ENCODE results near the gene ANGPTL7. TPM values are rescaled to one million over a fixed set of nuclear protein-coding genes. Genes with fewer than 3 reads are reported as not detected.

The ANGPTL7 gene
- polyA plus RNA-seq, 1 donor (not counting 4 experiments of a cell fraction or from before 2014, with no cell fraction given), result not detected

GRCh38 chr1:11153184-11153583 lies 36.0 kb upstream of the ANGPTL7 start:
- FAIRE-seq, result no peak
- no peaks in the 10 kb centered on the region for H3K9me1 ChIP-seq (ENCODE audit: control insufficient read depth, extremely low read depth, insufficient read depth, low read length)
- H3K27me3 ChIP-seq (ENCODE audit: control insufficient read depth, extremely low read depth, insufficient read depth, low read length), result no peaks in the 10 kb centered on the region
- peaks cover 14% of the 10 kb centered on the region for H3K4me1 ChIP-seq (ENCODE audit: control insufficient read depth, extremely low read depth, insufficient read depth, low read length)
- no peaks in the 10 kb centered on the region for H3K79me2 ChIP-seq (ENCODE audit: control insufficient read depth, insufficient read depth, low read length)
- no peak overlapping the region for H2AFZ ChIP-seq (ENCODE audit: control insufficient read depth, low read length)
- H3K9ac ChIP-seq (ENCODE audit: control insufficient read depth, extremely low read depth, insufficient read depth, low read length), result no peak overlapping the region
- no peak for DNase-seq (ENCODE audit: low read depth, low spot score)
- H3K36me3 ChIP-seq (ENCODE audit: control insufficient read depth in 2 of 2, extremely low read depth in 1 of 2, insufficient read depth in 2 of 2, low read length in 2 of 2), result peaks cover 13 to 29% of the 10 kb centered on the region in 2 experiments
- dilution Hi-C loops (cut with MboI; ENCODE audit: extremely low pct_ligation_motif_present, low sequenced_read_pairs), result no loop called here
- no peaks in the 10 kb centered on the region for H4K20me1 ChIP-seq (ENCODE audit: control insufficient read depth, extremely low read depth, insufficient read depth, low read length)
- H3K9me3 ChIP-seq (ENCODE audit: control insufficient read depth, low read depth, low read length), result no peaks in the 10 kb centered on the region
- no peak overlapping the region for H3K4me2 ChIP-seq (ENCODE audit: control insufficient read depth, extremely low read depth, insufficient read depth, low read depth, low read length)
- H3K27ac ChIP-seq (ENCODE audit: control insufficient read depth, insufficient read depth, low read length), result no peak overlapping the region
- no peak overlapping the region for H3K4me3 ChIP-seq (ENCODE audit: control insufficient read depth in 2 of 3, extremely low read depth in 1 of 3, insufficient read depth in 2 of 3, low read depth in 1 of 3, low read length in 3 of 3)
- TF ChIP-seq EZH2 (IDR thresholded peaks at IDR 0.05; ENCODE audit: low read length), result no peak
- TF ChIP-seq CTCF (optimal IDR thresholded peaks at IDR 0.05 in 1 of 3, IDR thresholded peaks at IDR 0.05 in 1 of 3, conservative IDR thresholded peaks at IDR 0.05 in 1 of 3; ENCODE audit: extremely low read depth in 1 of 3, insufficient read depth in 2 of 3, low read length in 3 of 3), result no peak

- H3K9me1 ChIP-seq (ENCODE audit: control insufficient read depth, extremely low read depth, insufficient read depth, low read length), result peaks cover 3% of the 10 kb centered on the region
- H3K9ac ChIP-seq (ENCODE audit: control insufficient read depth, extremely low read depth, insufficient read depth, low read length), result no peak overlapping the region
- H4K20me1 ChIP-seq (ENCODE audit: control insufficient read depth, extremely low read depth, insufficient read depth, low read length), result no peaks in the 10 kb centered on the region
- H3K4me3 ChIP-seq (ENCODE audit: control insufficient read depth in 2 of 3, extremely low read depth in 1 of 3, insufficient read depth in 2 of 3, low read depth in 1 of 3, low read length in 3 of 3), result no peak overlapping the region
- no peak overlapping the region for H2AFZ ChIP-seq (ENCODE audit: control insufficient read depth, low read length)
- H3K79me2 ChIP-seq (ENCODE audit: control insufficient read depth, insufficient read depth, low read length), result no peaks in the 10 kb centered on the region
- H3K36me3 ChIP-seq (ENCODE audit: control insufficient read depth in 2 of 2, extremely low read depth in 1 of 2, insufficient read depth in 2 of 2, low read length in 2 of 2), result peaks cover 4 to 22% of the 10 kb centered on the region in 2 experiments
- dilution Hi-C loops (cut with MboI; ENCODE audit: extremely low pct_ligation_motif_present, low sequenced_read_pairs), result no loop called here
- TF ChIP-seq CTCF (optimal IDR thresholded peaks at IDR 0.05 in 1 of 3, IDR thresholded peaks at IDR 0.05 in 1 of 3, conservative IDR thresholded peaks at IDR 0.05 in 1 of 3; ENCODE audit: extremely low read depth in 1 of 3, insufficient read depth in 2 of 3, low read length in 3 of 3) (no peak), EZH2 (IDR thresholded peaks at IDR 0.05; ENCODE audit: low read length) (no peak)
- no peak overlapping the region for H3K4me2 ChIP-seq (ENCODE audit: control insufficient read depth, extremely low read depth, insufficient read depth, low read depth, low read length)
- no peaks in the 10 kb centered on the region for H3K27me3 ChIP-seq (ENCODE audit: control insufficient read depth, extremely low read depth, insufficient read depth, low read length)
- H3K27ac ChIP-seq (ENCODE audit: control insufficient read depth, insufficient read depth, low read length), result no peak overlapping the region
- peaks cover 21% of the 10 kb centered on the region for H3K4me1 ChIP-seq (ENCODE audit: control insufficient read depth, extremely low read depth, insufficient read depth, low read length)
- no peak for DNase-seq (ENCODE audit: low read depth, low spot score)
- H3K9me3 ChIP-seq (ENCODE audit: control insufficient read depth, low read depth, low read length), result no peaks in the 10 kb centered on the region
- no peak for FAIRE-seq
Measured at GRCh38 chr1:11156441-11156840, 32.7 kb upstream of the ANGPTL7 start.
